ENCODE measurements around the gene OXSR1.

DNA sequence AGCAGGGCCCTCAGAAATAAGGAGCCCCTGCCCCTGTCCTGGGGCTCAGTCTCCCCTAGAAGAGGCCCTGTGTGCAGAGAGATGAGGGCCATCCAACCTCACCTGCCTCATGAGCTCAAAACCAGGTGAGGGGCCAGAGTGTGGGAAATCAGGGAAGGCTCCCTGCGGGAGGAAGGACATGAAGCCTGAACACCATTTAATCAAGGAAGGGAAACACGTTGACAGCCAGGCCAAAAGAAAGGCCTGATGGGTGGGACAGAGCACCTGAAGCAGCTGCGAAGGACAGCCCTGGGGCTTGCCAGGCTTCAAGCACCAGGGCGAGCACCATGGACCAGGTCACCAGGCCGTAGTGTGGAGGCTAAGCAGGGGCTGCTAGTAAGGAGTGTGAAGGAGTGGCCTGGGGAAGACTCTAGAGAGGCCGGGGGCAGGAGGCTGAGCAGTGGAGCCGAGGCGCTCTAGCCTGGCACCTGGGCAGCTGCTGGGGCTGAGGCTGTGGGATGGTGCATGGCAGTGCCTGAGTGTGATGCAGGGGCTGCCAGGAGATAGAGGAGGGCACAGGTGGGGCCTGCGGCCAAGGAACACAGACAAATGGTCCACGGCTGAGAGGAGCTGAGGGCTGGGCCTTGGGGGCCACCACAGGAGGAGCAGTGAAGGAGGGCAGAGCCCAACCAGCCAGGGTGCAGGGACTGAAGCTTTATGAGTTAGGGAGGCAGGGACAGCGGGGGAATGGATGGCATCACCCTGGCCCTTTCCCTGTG, 44.5 kb upstream of the OXSR1 start:
- TF ChIP-seq EZH2phosphoT487 (IDR thresholded peaks at IDR 0.05; ENCODE audit: unreplicated experiment) (no peak), EZH2 (IDR thresholded peaks at IDR 0.05; ENCODE audit: low read depth, unreplicated experiment) (no peak), CREB1 (CRISPR knock-in tag; IDR thresholded peaks at IDR 0.05; ENCODE audit: low read depth) (no peak), JUNB (IDR thresholded peaks at IDR 0.05; ENCODE audit: unreplicated experiment) (no peak), POLR2AphosphoS5 (IDR thresholded peaks at IDR 0.05; ENCODE audit: low read depth) (no peak), ZNF114 (CRISPR knock-in tag; IDR thresholded peaks at IDR 0.05) (no peak), ZNF331 (CRISPR knock-in tag; IDR thresholded peaks at IDR 0.05; ENCODE audit: low read depth) (no peak), STAT1 (IDR thresholded peaks at IDR 0.05; ENCODE audit: unreplicated experiment) (no peak), NANOG (IDR thresholded peaks at IDR 0.05; ENCODE audit: borderline replicate concordance) (no peak)
- TF ChIP-seq, protein P1, sequence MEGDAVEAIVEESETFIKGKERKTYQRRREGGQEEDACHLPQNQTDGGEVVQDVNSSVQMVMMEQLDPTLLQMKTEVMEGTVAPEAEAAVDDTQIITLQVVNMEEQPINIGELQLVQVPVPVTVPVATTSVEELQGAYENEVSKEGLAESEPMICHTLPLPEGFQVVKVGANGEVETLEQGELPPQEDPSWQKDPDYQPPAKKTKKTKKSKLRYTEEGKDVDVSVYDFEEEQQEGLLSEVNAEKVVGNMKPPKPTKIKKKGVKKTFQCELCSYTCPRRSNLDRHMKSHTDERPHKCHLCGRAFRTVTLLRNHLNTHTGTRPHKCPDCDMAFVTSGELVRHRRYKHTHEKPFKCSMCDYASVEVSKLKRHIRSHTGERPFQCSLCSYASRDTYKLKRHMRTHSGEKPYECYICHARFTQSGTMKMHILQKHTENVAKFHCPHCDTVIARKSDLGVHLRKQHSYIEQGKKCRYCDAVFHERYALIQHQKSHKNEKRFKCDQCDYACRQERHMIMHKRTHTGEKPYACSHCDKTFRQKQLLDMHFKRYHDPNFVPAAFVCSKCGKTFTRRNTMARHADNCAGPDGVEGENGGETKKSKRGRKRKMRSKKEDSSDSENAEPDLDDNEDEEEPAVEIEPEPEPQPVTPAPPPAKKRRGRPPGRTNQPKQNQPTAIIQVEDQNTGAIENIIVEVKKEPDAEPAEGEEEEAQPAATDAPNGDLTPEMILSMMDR (conservative IDR thresholded peaks at IDR 0.05; ENCODE audit: low read depth in 2 of 2) = no peak
- TF ChIP-seq, protein P2, sequence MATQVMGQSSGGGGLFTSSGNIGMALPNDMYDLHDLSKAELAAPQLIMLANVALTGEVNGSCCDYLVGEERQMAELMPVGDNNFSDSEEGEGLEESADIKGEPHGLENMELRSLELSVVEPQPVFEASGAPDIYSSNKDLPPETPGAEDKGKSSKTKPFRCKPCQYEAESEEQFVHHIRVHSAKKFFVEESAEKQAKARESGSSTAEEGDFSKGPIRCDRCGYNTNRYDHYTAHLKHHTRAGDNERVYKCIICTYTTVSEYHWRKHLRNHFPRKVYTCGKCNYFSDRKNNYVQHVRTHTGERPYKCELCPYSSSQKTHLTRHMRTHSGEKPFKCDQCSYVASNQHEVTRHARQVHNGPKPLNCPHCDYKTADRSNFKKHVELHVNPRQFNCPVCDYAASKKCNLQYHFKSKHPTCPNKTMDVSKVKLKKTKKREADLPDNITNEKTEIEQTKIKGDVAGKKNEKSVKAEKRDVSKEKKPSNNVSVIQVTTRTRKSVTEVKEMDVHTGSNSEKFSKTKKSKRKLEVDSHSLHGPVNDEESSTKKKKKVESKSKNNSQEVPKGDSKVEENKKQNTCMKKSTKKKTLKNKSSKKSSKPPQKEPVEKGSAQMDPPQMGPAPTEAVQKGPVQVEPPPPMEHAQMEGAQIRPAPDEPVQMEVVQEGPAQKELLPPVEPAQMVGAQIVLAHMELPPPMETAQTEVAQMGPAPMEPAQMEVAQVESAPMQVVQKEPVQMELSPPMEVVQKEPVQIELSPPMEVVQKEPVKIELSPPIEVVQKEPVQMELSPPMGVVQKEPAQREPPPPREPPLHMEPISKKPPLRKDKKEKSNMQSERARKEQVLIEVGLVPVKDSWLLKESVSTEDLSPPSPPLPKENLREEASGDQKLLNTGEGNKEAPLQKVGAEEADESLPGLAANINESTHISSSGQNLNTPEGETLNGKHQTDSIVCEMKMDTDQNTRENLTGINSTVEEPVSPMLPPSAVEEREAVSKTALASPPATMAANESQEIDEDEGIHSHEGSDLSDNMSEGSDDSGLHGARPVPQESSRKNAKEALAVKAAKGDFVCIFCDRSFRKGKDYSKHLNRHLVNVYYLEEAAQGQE (IDR thresholded peaks at IDR 0.05; ENCODE audit: unreplicated experiment) = no peak
- TF ChIP-seq, protein P3, sequence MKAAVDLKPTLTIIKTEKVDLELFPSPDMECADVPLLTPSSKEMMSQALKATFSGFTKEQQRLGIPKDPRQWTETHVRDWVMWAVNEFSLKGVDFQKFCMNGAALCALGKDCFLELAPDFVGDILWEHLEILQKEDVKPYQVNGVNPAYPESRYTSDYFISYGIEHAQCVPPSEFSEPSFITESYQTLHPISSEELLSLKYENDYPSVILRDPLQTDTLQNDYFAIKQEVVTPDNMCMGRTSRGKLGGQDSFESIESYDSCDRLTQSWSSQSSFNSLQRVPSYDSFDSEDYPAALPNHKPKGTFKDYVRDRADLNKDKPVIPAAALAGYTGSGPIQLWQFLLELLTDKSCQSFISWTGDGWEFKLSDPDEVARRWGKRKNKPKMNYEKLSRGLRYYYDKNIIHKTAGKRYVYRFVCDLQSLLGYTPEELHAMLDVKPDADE (IDR thresholded peaks at IDR 0.05) = no peak
